GM21576 (cell line): ENCODE data around the gene ANKIB1.
"Not testable (repeated sequence)": the region's sequence is repeated elsewhere in the genome, so short reads cannot be mapped to it uniquely, and the experiment has no call there.

ENCODE experiments used
- ATAC-seq: cut with Tn5 transposase; IDR thresholded peaks from one replicate; pipeline ENCODE4 v1.9.1; 2021; ENCODE audit warnings: mild to moderate bottlenecking, moderate library complexity; ENCODE audit not compliant: unreplicated experiment

ANKIB1 gene

GRCh38 chr7:92325173-92325572, 79.4 kb downstream of the ANKIB1 start:
- no peak for ATAC-seq

GRCh38 chr7:92325858-92326257, 80.1 kb downstream of the ANKIB1 start:
- no peak for ATAC-seq

GRCh38 chr7:92330835-92331438, 85.2 kb downstream of the ANKIB1 start:
- no peak for ATAC-seq

- no peak for ATAC-seq
Observed at GRCh38 chr7:92331508-92331907, 85.7 kb downstream of the ANKIB1 start.

- no peak for ATAC-seq
Observed at GRCh38 chr7:92332782-92333181, 87.0 kb downstream of the ANKIB1 start.

- ATAC-seq = no peak
Observed at GRCh38 chr7:92333866-92334265, 88.1 kb downstream of the ANKIB1 start.

- no peak for ATAC-seq
Observed at GRCh38 chr7:92335574-92335973, 89.8 kb downstream of the ANKIB1 start.

GRCh38 chr7:92336662-92337340, 91.0 kb downstream of the ANKIB1 start:
- no peak for ATAC-seq

GRCh38 chr7:92340016-92340415, 94.2 kb downstream of the ANKIB1 start:
- no peak for ATAC-seq

- ATAC-seq = no peak
Observed at GRCh38 chr7:92343714-92344113, 97.9 kb downstream of the ANKIB1 start.

GRCh38 chr7:92352009-92352408, 106.2 kb downstream of the ANKIB1 start:
- ATAC-seq = no peak

GRCh38 chr7:92354214-92354613, 108.4 kb downstream of the ANKIB1 start:
- ATAC-seq = no peak

GRCh38 chr7:92356406-92356805, 110.6 kb downstream of the ANKIB1 start:
- ATAC-seq = no peak

GRCh38 chr7:92357260-92357659, 111.5 kb downstream of the ANKIB1 start:
- no peak for ATAC-seq

GRCh38 chr7:92359179-92359578, 113.4 kb downstream of the ANKIB1 start:
- ATAC-seq = not testable (repeated sequence)

GRCh38 chr7:92359801-92360200, 114.0 kb downstream of the ANKIB1 start:
- no peak for ATAC-seq

GRCh38 chr7:92360387-92360786, 114.6 kb downstream of the ANKIB1 start:
- no peak for ATAC-seq

- no peak for ATAC-seq
Observed at GRCh38 chr7:92362131-92362530, 116.4 kb downstream of the ANKIB1 start.

GRCh38 chr7:92366730-92367129, 121.0 kb downstream of the ANKIB1 start:
- no peak for ATAC-seq

GRCh38 chr7:92368741-92369140, 123.0 kb downstream of the ANKIB1 start:
- no peak for ATAC-seq

- no peak for ATAC-seq
Observed at GRCh38 chr7:92375013-92375412, 129.2 kb downstream of the ANKIB1 start.

GRCh38 chr7:92391071-92391470, 145.3 kb downstream of the ANKIB1 start:
- no peak for ATAC-seq

GRCh38 chr7:92397542-92397941, 151.8 kb downstream of the ANKIB1 start:
- no peak for ATAC-seq
